Measurements from ENCODE around the gene COL21A1.

The COL21A1 gene

DNA sequence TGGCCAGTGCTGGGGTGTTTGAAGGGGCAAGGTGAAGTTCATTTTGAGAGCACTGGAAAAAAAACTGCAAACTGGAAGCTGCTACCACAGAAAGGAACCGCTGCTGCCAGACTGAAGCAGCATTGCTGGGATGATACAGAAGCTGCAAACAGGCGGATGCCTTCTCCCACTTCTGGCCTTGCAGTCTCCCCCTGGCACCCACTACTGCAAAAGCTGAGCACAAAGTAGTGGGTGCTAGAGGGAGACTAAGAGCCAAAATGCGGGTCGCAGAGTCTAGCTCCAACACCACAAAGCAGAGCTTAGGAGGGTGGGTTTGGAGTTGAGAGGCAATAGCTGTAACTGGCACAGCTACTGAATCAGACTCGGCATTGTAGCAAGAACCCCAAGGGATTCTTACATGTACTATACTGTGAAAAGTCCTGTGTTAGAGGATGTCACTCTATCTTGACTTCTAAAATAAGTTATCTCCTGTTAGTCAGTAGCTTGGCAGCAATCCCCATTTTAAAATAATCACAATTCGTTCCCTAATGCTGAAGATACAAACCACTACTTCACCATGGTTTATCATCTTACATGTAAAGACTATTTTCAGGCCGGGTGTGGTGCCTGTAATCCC lies 44.0 kb upstream of the COL21A1 start:
- no peaks in the 10 kb centered on the region for H3K9me2 ChIP-seq (replicated peaks; ENCODE audit: control insufficient read depth, low read length)
- H3K9me3 ChIP-seq (ENCODE audit: control insufficient read depth, insufficient read depth, low read length): no peaks in the 10 kb centered on the region
- H3K4me1 ChIP-seq (ENCODE audit: control insufficient read depth, low read length): no peaks in the 10 kb centered on the region
- no peaks in the 10 kb centered on the region for H3K36me3 ChIP-seq (ENCODE audit: control insufficient read depth, low read length)
- H3F3A ChIP-seq (ENCODE audit: control insufficient read depth, insufficient read depth): no peaks in the 10 kb centered on the region
- no peak overlapping the region for H3K4me3 ChIP-seq (ENCODE audit: low read length)
- no peak overlapping the region for H3K27ac ChIP-seq (ENCODE audit: low read depth, low read length)
- no peaks in the 10 kb centered on the region for H3K27me3 ChIP-seq (ENCODE audit: control insufficient read depth, low read length)
- TF ChIP-seq, protein P1, sequence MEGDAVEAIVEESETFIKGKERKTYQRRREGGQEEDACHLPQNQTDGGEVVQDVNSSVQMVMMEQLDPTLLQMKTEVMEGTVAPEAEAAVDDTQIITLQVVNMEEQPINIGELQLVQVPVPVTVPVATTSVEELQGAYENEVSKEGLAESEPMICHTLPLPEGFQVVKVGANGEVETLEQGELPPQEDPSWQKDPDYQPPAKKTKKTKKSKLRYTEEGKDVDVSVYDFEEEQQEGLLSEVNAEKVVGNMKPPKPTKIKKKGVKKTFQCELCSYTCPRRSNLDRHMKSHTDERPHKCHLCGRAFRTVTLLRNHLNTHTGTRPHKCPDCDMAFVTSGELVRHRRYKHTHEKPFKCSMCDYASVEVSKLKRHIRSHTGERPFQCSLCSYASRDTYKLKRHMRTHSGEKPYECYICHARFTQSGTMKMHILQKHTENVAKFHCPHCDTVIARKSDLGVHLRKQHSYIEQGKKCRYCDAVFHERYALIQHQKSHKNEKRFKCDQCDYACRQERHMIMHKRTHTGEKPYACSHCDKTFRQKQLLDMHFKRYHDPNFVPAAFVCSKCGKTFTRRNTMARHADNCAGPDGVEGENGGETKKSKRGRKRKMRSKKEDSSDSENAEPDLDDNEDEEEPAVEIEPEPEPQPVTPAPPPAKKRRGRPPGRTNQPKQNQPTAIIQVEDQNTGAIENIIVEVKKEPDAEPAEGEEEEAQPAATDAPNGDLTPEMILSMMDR (IDR thresholded peaks at IDR 0.05; ENCODE audit: low read depth, low read length, poor library complexity, severe bottlenecking): no peak
- TF ChIP-seq EZH2phosphoT487 (IDR thresholded peaks at IDR 0.05; ENCODE audit: borderline replicate concordance, low read length): no peak
- no peak overlapping the region for H3K4me2 ChIP-seq (ENCODE audit: low read length)
- H3K79me2 ChIP-seq (ENCODE audit: control insufficient read depth, low read length): no peaks in the 10 kb centered on the region
- H4K20me1 ChIP-seq (ENCODE audit: control insufficient read depth, insufficient read depth, low read depth, low read length): no peaks in the 10 kb centered on the region

DNA sequence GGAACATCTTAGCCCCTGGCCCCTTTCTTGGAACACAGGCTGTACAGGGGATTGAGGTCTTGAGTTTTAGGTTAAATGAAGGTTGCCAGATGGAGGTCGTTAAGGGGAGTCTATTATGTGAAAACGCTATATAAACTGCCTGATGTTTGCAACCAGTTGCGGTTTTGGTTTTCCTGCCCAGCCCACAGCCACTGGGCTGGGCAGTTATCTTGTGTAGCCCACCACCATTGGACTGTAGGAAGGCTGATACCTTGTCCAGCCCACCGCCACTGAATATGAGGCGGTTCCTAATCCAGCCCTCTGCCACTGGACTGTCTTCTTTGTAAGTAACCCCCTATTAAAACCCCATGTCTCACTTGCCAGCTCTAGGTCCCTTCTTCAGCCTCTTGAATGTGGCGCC lies 42.3 kb upstream of the COL21A1 start:
- Histone ChIP-seq H3K4me1 (ENCODE audit: control insufficient read depth, low read length) (no peaks in the 10 kb centered on the region), H4K20me1 (ENCODE audit: control insufficient read depth, insufficient read depth, low read depth, low read length) (no peaks in the 10 kb centered on the region), H3K4me2 (ENCODE audit: low read length) (no peak overlapping the region)

DNA sequence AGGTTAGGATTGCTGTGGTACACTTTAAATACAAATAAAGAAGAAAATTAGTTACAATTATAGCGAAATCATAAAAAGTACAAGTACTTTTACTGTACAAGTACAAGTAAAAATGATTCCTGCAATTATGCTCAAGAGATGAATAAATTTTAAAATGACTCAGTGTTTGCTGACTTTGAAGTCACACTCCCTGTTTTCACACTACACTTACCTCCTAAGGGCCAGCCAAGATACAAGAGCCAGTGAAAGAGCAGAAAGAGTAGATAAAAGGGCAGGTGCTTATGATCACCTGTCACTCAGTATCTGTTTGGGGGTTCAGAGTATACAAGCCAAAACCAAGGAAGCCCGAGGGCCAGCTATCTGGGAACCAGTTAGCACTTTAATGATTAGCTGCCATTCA lies 41.0 kb upstream of the COL21A1 start:
- Histone ChIP-seq H4K20me1 (ENCODE audit: control insufficient read depth, insufficient read depth, low read depth, low read length) (no peaks in the 10 kb centered on the region), H3K36me3 (ENCODE audit: control insufficient read depth, low read length) (no peaks in the 10 kb centered on the region), H3F3A (ENCODE audit: control insufficient read depth, insufficient read depth) (no peaks in the 10 kb centered on the region), H3K4me3 (ENCODE audit: low read length) (no peak overlapping the region), H3K27me3 (ENCODE audit: control insufficient read depth, low read length) (no peaks in the 10 kb centered on the region), H3K79me2 (ENCODE audit: control insufficient read depth, low read length) (no peaks in the 10 kb centered on the region), H3K9me2 (replicated peaks; ENCODE audit: control insufficient read depth, low read length) (no peaks in the 10 kb centered on the region), H3K4me1 (ENCODE audit: control insufficient read depth, low read length) (no peaks in the 10 kb centered on the region), H3K9me3 (ENCODE audit: control insufficient read depth, insufficient read depth, low read length) (no peaks in the 10 kb centered on the region), H3K27ac (ENCODE audit: low read depth, low read length) (no peak overlapping the region), H3K4me2 (ENCODE audit: low read length) (no peak overlapping the region)
- TF ChIP-seq, protein P1 (IDR thresholded peaks at IDR 0.05; ENCODE audit: low read depth, low read length, poor library complexity, severe bottlenecking): no peak
- no peak for TF ChIP-seq EZH2phosphoT487 (IDR thresholded peaks at IDR 0.05; ENCODE audit: borderline replicate concordance, low read length)

More for the DNA sequence above, 42.3 kb upstream of the COL21A1 start:
- Histone ChIP-seq H3K9me2 (replicated peaks; ENCODE audit: control insufficient read depth, low read length) (no peaks in the 10 kb centered on the region), H3K79me2 (ENCODE audit: control insufficient read depth, low read length) (no peaks in the 10 kb centered on the region), H3K4me3 (ENCODE audit: low read length) (no peak overlapping the region), H3K9me3 (ENCODE audit: control insufficient read depth, insufficient read depth, low read length) (no peaks in the 10 kb centered on the region), H3K27me3 (ENCODE audit: control insufficient read depth, low read length) (no peaks in the 10 kb centered on the region), H3K27ac (ENCODE audit: low read depth, low read length) (no peak overlapping the region), H3K36me3 (ENCODE audit: control insufficient read depth, low read length) (no peaks in the 10 kb centered on the region), H3F3A (ENCODE audit: control insufficient read depth, insufficient read depth) (no peaks in the 10 kb centered on the region)
- TF ChIP-seq, protein P1 (IDR thresholded peaks at IDR 0.05; ENCODE audit: low read depth, low read length, poor library complexity, severe bottlenecking): no peak
- no peak for TF ChIP-seq EZH2phosphoT487 (IDR thresholded peaks at IDR 0.05; ENCODE audit: borderline replicate concordance, low read length)
